NCI-H1092 (cell line): ENCODE results near the gene GTF3C1.

ENCODE experiments used
- DNase-seq: peaks from one replicate; lab custom pipeline; 2025; lab: John Stamatoyannopoulos, UW

The GTF3C1 gene

GRCh38 chr16:27486760-27487159 lies 63.0 kb downstream of the GTF3C1 start:
- no peak for DNase-seq

DNA sequence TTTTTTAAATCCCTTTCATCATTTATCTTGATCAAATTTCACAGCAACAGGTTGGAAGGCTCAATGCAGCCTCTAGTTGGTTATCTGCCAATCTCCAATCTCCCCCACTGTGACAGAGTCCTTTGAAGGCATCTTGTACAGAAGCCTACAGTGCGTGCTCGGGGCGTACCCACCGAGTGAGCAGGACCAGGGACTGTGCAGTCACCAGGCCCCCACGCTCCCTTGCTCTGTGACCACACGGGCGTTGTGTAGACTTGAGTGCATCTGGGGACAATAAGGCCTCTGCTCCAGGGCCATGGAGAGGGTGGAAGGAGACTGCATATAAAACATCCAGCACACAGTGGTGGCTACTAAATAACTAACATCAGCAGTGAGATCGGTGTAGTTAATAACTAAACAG lies 63.4 kb downstream of the GTF3C1 start:
- DNase-seq, result no peak

- no peak for DNase-seq
Observed at GRCh38 chr16:27485811-27486210, 63.9 kb downstream of the GTF3C1 start.

GRCh38 chr16:27485126-27485525 lies 64.6 kb downstream of the GTF3C1 start:
- DNase-seq, result no peak

DNA sequence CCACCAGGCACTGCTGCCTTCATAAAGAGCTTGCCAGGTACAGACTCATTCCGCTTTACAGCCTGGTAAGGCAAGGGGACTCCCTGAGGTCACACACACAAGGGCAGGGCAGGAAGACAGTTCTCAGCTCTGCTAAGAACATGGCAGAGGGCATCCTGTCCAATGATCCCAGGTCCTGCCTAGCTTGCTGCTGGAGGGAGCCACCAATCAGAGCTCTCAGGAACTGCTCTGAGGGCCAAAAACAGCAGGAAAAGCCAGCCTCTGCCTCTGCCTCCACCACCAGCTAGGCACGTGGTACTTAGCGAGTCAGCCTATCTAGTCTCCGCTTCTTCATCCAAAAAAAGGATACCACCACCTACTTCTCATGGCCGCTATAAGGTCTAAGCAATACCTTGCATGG lies 66.1 kb downstream of the GTF3C1 start:
- DNase-seq, result no peak

DNA sequence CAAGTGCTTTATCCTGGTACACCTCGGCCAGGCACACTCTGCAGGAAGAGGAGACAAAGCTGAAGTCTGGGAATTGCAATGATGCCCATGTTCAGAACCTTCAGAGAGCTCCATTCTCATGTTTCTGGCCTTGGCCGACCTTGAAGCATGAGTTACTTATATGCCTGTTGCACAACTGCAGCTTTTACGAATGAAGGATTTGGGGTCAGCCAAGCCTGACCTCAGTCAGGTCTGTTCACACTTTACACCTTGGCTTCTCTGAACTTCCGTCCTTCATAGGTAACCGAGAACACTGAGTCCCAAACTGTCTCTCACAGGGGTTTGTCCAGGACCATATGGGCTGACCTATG lies 66.7 kb downstream of the GTF3C1 start:
- DNase-seq, result no peak

- DNase-seq, result no peak
Observed at GRCh38 chr16:27482397-27483087, 67.2 kb downstream of the GTF3C1 start.

DNA sequence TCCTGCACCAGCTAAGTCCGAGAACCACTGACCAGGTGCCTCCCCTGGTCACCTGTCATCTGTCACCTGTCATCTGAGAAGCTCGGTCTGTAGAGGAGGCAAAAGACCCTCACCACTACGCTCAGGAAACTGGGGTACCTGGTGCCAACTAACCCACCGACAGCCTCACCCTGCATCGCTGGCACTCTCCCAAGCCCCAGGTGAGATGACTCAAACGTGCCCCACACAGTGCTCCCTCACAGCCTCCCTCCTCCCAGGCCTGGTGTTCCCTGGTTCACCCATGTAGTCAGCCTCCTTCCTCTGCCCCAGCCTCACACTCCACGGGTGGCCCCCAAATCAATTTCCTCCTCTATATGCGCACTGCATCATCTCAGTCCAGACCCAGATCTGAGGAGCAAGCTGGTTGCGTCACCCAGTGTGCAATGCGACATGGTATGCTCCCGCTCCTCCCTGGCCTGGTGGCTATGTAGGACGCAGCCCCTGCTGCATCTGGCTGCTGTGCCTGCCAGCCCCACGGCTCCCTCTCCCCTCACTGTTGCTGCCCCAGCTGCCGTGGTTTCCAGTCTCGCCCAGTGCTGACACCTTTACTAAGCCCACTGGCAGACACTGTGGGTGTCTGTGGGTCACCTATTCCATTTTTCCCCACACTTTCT lies 68.3 kb downstream of the GTF3C1 start:
- no peak for DNase-seq

DNA sequence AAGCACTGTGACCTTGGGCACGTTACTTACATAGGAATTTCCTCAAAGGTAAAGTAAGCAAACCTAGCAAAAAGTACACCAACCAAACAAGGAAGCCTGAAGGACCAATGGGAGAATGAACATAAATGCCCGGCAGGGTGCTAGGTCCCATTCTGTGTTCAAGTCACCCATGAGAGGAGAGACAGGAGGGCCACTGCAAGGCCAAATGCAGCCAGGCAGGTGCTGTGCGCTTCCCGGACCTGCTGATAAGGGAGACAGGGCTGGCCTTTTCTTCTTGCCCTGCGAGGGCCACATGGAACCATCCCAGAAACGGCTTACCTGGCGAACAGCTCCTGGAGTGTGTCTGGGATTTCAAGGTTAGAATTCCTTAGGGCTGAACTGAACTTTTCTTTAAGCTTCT lies 69.0 kb downstream of the GTF3C1 start:
- DNase-seq, result no peak

GRCh38 chr16:27476240-27476639 lies 73.5 kb downstream of the GTF3C1 start:
- no peak for DNase-seq

- DNase-seq, result no peak
Observed at GRCh38 chr16:27475561-27475960, 74.2 kb downstream of the GTF3C1 start.

- no peak for DNase-seq
Observed at GRCh38 chr16:27474921-27475320, 74.8 kb downstream of the GTF3C1 start.

- no peak for DNase-seq
Observed at GRCh38 chr16:27474041-27474440, 75.7 kb downstream of the GTF3C1 start.

- no peak for DNase-seq
Observed at GRCh38 chr16:27473101-27473900, 76.4 kb downstream of the GTF3C1 start.

- DNase-seq, result no peak
Observed at GRCh38 chr16:27472091-27473020, 77.4 kb downstream of the GTF3C1 start.

DNA sequence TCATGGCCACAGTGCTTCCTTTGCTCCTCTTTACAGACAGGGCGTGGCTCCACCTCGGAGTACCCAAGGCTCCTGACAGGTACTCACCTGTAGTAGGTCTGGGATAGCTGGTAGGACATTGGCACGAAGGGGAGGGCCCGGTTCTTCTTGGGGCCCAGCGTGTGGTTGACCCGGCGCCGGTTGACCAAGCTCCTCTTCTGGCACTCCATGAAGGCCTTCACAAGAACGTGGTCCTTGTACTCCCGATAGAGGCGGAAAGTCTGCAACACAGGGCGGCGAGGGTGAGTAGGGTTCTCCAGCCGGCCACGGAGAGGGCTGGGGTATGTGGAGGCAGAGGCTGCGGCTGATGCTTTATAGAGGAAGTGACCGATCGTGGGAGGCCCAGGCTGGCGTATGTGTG lies 78.1 kb downstream of the GTF3C1 start:
- DNase-seq, result no peak

GRCh38 chr16:27470567-27471431 lies 78.9 kb downstream of the GTF3C1 start:
- no peak for DNase-seq

DNA sequence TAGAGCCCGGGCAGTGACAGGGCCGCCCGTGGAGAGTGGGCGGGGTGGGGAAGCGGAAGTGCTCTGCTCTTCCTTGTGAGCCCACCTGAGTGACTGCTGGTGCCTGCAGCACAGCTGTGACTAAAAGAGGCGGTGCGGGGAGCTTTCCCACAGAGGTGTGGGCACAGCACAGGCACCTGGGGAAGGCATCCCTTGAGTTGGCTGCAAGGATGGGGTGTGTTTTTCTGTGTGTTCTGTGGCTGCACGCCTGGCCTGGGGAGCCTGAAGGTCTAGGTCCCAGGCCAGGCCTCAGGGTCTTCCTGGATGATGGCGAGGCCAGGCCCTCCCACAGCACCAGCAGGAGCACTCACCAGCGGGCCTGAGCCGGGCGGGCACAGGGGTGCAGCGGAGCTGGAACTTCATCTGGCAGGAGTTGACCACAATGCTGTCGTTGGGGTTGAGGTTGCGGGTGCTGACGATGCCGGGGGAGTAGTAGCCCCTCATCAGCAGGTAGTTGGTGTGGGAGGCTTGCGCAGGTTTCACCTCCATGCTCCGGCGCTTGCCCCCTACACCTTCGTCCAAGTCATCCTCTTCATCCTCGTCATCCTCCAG lies 80.7 kb downstream of the GTF3C1 start:
- no peak for DNase-seq

DNA sequence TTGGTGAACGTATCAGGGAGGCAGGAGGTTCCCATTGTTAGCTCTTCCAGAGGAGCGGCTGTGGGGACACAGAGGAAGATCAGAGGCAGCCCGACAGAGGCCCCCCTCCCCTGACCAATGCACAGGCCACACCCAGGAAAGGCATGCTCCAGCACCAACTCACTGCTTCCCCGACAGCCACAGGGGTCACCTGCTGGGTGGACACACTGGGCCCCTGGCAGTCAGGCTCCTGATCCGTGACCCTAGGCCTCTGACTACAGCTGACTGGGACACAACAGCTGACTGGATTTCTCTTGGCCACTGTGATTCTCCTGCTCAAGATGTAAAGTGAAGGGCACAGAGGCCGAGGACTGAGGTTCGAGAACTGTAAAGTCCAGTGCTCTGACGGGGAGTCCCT lies 84.2 kb downstream of the GTF3C1 start:
- DNase-seq, result no peak

GRCh38 chr16:27464626-27465482 lies 84.9 kb downstream of the GTF3C1 start:
- DNase-seq, result no peak
